Heart left ventricle (tissue), 16 donors: Measurements from ENCODE around the gene ARG2. TPM values are rescaled to one million over a fixed set of nuclear protein-coding genes. Genes with fewer than 3 reads are reported as not detected.

Experiments used
- ATAC-seq, 4 donors: fragments of 200-7000 bp; cut with Tn5 transposase; one replicate each; pipeline ENCODE4 v1.9.1; 2020 to 2022; ENCODE audit warnings: moderate library complexity in 4 of 4, mild to moderate bottlenecking in 3 of 4, moderate number of reproducible peaks in 1 of 4
- DNase-seq, 5 donors: peaks; one replicate each; pipeline ENCODE4 v3.0.0-alpha.2; 2020
- H3K27ac ChIP-seq, 12 donors: fragments of 200-600 bp; sonication (generic) in 4 of 12; one replicate each; pipeline versions ENCODE4 v1.5.0 to v1.8.0; 2016 to 2022; ENCODE audit warnings: mild to moderate bottlenecking in 2 of 12
- H3K27me3 ChIP-seq, 9 donors: fragments of 200-600 bp; sonication (generic) in 2 of 9; one replicate each; pipeline versions ENCODE4 v1.5.1 to v1.8.0; 2016 to 2022; ENCODE audit warnings: mild to moderate bottlenecking in 3 of 9
- H3K36me3 ChIP-seq, 9 donors: fragments of 200-600 bp; sonication (generic) in 2 of 9; one replicate each; pipeline versions ENCODE4 v1.5.0 to v1.8.0; 2018 to 2022; ENCODE audit warnings: mild to moderate bottlenecking in 2 of 9
- H3K4me1 ChIP-seq, 12 donors: fragments of 200-600 bp; sonication (generic) in 4 of 12; one replicate each; pipeline versions ENCODE4 v1.5.0 to v1.8.0; 2016 to 2022; ENCODE audit warnings: mild to moderate bottlenecking in 3 of 12
- H3K4me3 ChIP-seq, 12 donors: fragments of 200-600 bp; sonication (generic) in 4 of 12; one replicate each; pipeline versions ENCODE4 v1.5.0 to v1.8.0; 2017 to 2022; ENCODE audit warnings: mild to moderate bottlenecking in 9 of 12, moderate library complexity in 4 of 12
- H3K9me3 ChIP-seq, 12 donors: fragments of 200-600 bp; sonication (generic) in 4 of 12; one replicate each; pipeline versions ENCODE4 v1.5.0 to v1.8.0; 2016 to 2022; ENCODE audit warnings: mild to moderate bottlenecking in 1 of 12
- POLR2A ChIP-seq, 2 donors: fragments of 450-650 bp; IDR thresholded peaks; one replicate each; pipeline ENCODE4 v1.6.1; 2017; ENCODE audit warnings: antibody characterized with exemption in 2 of 2, mild to moderate bottlenecking in 2 of 2, moderate library complexity in 2 of 2
- WGBS, 4 donors: extraction: QIAGEN DNeasy Blood & Tissue Kit in 2 of 4; methylation state at CpG; one replicate each; pipeline versions ENCODE4 v1.1.5 to v1.1.7; 2013 to 2018; 5-methylcytosine and 5-hydroxymethylcytosine counted together
- intact Hi-C, 10 donors: fragments of 100-400 bp; cut with DNase I; formaldehyde crosslinking; loops; one replicate each; pipeline versions ENCODE4 v1.11.1 to v1.14.2; 2022
- long read RNA-seq, 3 donors: library from polyadenylated mRNA; unstranded; transcript quantifications; one replicate each; pipeline ENCODE4 v2.0.0, GENCODE V29; 2020 to 2021
- polyA plus RNA-seq, 2 donors: library from polyadenylated mRNA; stranded (reverse); fragments of 200-250 nt; gene quantifications; one replicate each; pipeline ENCODE4 v1.2.3, GENCODE V29; 2013
- total RNA-seq, 9 donors: library from RNA; depleted of rRNA in 2 of 9; stranded (reverse); fragments of >200 nt in 2 of 9; fragmentation: NEBNext Ultra II Directional in 3 of 9; extraction: Animal tissue kit (Norgen Biotek cat#: 25700) in 3 of 9; gene quantifications; one replicate each; pipeline versions ENCODE4 v1.1.0 to v1.2.4, GENCODE V29; 2016 to 2023
- TF ChIP-seq, protein P1 (sequence below), 12 donors: fragments of 200-600 bp; sonication (generic) in 4 of 12; IDR thresholded peaks; one replicate each; pipeline versions ENCODE4 v1.5.0 to v1.8.0; 2018 to 2022; ENCODE audit warnings: antibody characterized with exemption in 12 of 12, mild to moderate bottlenecking in 5 of 12
- donor health status: ischemic (EF 13 %, LVEDD 7.1; RV severe dilation, severe dysfunction).
- donor health status: healthy with polysubstance abuse.
- donor health status: DM: no; HTN: yes; CAD: no.
- donor health status: DM: no; HTN: no; CAD: no.
- donor health status: ischemic (EF 25% LVEDD 6.9; RV normal size, moderate dysfunction).
- donor health status: ischemic (EF 25% LVEDD 5.7; RV mildly dilated, moderate dysfunction).
- donor health status: healthy.
- donor health status: DM: yes; HTN: yes; CAD: no.
- donor health status: ischemic (EF 35%, LVEDD 5.7; RV mildly dilated, moderate dysfunction).
- donor health status: nonischemic (EF 11% LVEDD 7.7; RV severe dilation, severe dysfunction).
- donor health status: DM: yes; HTN: yes; CAD: no.
- donor health status: PGD.
- donor health status: ischemic (EF 29% LVEDD 5.4; RV normal size, mild dysfunction).
- donor health status: nonischemic (EF 23%, LVEDD 6.1; RV moderate dilation, normal function).

Gene ARG2
- total RNA-seq (1 to 10 TPM in 7 of 9 donors, under 1 TPM in 2; 0.61 to 6.3 (median 1.5) TPM), polyA plus RNA-seq (10 to 100 TPM in 1 of 2 donors, under 1 TPM in 1; 0.34 to 53.7 TPM)
- long read RNA-seq, donor 1, partial matches to known transcripts = 0 of 4 reads
- long read RNA-seq, donor 1, other reads (novel, unspliced or antisense) = 2 of 4 reads
- long read RNA-seq, donor 2, transcript ARG2-201 (8 exons, 2,045 nt) = major isoform, 5 of 6 reads
- long read RNA-seq, donor 2, partial matches to known transcripts = 0 of 6 reads
- long read RNA-seq, donor 2, other reads (novel, unspliced or antisense) = 1 of 6 reads
- long read RNA-seq, donor 3, partial matches to known transcripts = 0 of 2 reads
- long read RNA-seq, donor 3, other reads (novel, unspliced or antisense) = 0 of 2 reads

DNA sequence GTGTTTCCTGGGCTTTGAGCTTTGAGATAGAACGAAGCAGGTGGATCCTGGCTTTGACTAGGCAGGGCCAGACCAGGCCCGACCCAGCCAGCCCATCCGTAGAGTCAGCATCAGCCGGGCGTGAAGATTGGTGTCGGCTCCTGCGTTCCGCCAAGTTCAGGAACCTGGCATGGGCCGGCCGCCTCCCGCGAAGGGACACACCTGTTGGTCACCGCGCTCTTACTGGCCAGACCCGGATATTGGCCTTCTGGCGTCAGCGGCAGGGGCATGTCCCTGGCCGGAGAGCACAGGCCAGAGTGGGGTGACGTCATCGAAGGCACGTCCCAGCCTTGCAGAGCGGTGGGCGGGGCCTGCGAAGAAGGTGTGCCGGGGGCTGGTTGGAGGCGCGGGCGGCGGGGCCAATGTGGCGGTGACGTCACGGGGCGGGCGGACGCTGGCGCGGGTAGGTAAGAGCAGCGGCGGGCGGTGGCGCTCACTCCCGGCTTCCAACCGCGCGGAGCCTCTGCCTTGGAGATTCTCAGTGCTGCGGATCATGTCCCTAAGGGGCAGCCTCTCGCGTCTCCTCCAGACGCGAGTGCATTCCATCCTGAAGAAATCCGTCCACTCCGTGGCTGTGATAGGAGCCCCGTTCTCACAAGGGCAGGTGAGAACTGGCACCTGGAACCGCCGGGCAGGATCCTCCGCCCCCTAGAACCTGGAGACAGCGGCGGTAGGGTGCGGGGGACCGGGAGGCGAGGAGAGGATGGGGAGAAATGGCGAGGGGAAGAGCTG, at the start of gene ARG2:
Gene ARG2, plus strand, starts transcription at position 475 of the 771 bp plus-strand sequence. Its CDS starts 58 bp downstream, at position 533.
- 0 to 2% (median 1%) methylated on average over 47 to 62 of the region's 62 CpGs for WGBS, 4 donors
- peak in 1 of 2 donors; percentile 48 for TF ChIP-seq POLR2A (IDR thresholded peaks at IDR 0.05)
- TF ChIP-seq, protein P1, sequence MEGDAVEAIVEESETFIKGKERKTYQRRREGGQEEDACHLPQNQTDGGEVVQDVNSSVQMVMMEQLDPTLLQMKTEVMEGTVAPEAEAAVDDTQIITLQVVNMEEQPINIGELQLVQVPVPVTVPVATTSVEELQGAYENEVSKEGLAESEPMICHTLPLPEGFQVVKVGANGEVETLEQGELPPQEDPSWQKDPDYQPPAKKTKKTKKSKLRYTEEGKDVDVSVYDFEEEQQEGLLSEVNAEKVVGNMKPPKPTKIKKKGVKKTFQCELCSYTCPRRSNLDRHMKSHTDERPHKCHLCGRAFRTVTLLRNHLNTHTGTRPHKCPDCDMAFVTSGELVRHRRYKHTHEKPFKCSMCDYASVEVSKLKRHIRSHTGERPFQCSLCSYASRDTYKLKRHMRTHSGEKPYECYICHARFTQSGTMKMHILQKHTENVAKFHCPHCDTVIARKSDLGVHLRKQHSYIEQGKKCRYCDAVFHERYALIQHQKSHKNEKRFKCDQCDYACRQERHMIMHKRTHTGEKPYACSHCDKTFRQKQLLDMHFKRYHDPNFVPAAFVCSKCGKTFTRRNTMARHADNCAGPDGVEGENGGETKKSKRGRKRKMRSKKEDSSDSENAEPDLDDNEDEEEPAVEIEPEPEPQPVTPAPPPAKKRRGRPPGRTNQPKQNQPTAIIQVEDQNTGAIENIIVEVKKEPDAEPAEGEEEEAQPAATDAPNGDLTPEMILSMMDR (IDR thresholded peaks at IDR 0.05) = peak in 3 of 12 donors; percentile 5 to 22 (median 21)
- DNase-seq = peak; percentile 96 to 98 (median 97)
- no peaks in the 10 kb centered on the region for H3K36me3 ChIP-seq
- intact Hi-C loops = loop anchor here in 9 of 10 donors (2.0 to 10.0 kb wide), 6 partner anchors 47 to 85 kb away; partner anchors contain the start of gene RDH12 (in 3 of the 9)
- H3K27me3 ChIP-seq = no peaks in the 10 kb centered on the region
- H3K4me1 ChIP-seq = peaks cover 0 to 32% (median 11%) of the 10 kb centered on the region in 12 donors
- H3K9me3 ChIP-seq = no peaks in the 10 kb centered on the region
- peak within 1 kb of the TSS; percentile 31 to 74 (median 67) for H3K4me3 ChIP-seq
- H3K27ac ChIP-seq = peak within 1 kb of the TSS in 6 of 12 donors; percentile 11 to 76 (median 49)
- peak; percentile 93 to 99 (median 98) for ATAC-seq

DNA sequence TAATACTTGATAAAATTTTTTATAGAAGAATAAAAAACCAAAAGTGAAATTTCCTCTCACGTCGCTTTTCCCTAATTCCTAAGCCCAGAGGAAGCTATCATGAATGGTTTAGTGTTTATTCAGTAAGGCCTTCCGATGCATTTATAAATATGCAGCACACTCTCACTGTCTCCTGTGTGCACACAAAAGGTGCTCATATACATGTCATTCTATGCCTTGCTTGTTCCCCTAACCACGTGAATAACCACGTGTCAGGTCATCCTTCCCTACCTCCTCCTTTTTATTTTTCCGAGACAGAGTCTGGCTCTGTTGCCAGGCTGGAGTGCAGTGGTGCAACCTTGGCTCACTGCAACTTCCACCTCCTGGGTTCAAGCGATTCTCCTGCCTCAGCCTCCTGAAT, 49.3 kb upstream of the ARG2 start:
- TF ChIP-seq POLR2A (IDR thresholded peaks at IDR 0.05) = no peak
- TF ChIP-seq, protein P1 (IDR thresholded peaks at IDR 0.05) = no peak
- DNase-seq = no peak
- no peaks in the 10 kb centered on the region for H3K36me3 ChIP-seq
- H3K4me1 ChIP-seq = no peaks in the 10 kb centered on the region
- H3K27me3 ChIP-seq = no peaks in the 10 kb centered on the region
- no peak overlapping the region for H3K27ac ChIP-seq
- H3K4me3 ChIP-seq = no peak overlapping the region
- 83 to 90% (median 86%) methylated on average over 7 of the region's 7 CpGs for WGBS, 4 donors
- no peaks in the 10 kb centered on the region for H3K9me3 ChIP-seq
- ATAC-seq = no peak
- intact Hi-C loops = loop anchor here in 7 of 10 donors (2.0 to 10.0 kb wide), 5 partner anchors 43 to 144 kb away; no protein-coding TSS in a partner anchor

DNA sequence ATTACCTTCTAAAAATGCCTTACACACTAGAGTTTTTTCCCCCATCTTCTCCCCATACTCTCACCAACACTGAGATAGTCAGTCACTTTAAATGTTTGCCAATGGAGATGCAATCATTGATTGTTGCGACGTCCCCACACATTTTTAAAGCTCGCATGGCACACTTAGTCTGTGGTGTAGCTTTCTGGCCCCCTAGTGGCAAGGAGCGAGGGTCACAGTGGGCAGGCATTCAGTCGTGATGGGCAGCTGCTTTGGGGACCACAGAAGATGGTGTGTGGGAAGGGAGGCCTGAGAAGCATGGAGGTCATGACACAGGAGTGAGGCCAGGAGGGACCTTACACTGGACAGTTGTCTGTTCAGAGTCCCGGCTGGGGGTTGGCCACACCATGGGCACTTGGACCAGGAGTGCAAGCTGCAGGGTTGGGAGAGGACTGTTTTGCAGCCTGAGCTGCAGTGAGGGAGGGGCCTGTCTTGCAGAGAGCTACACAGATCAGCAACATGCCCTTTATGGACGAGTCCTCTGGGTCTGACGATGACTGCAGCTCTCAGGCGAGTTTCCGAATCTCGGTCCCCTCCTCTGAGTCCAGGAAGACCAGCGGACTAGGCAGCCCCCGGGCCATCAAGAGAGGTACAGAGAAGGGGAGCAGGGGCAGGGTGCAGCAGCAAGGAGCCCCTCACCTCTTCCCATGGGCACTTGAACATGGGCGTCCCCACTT, 48.3 kb upstream of the ARG2 start:
- Histone ChIP-seq H3K9me3 (no peaks in the 10 kb centered on the region), H3K4me3 (no peak overlapping the region), H3K4me1 (no peaks in the 10 kb centered on the region), H3K27me3 (no peaks in the 10 kb centered on the region), H3K36me3 (no peaks in the 10 kb centered on the region), H3K27ac (no peak overlapping the region)
- TF ChIP-seq, protein P1 (IDR thresholded peaks at IDR 0.05) = peak; percentile 67 to 89 (median 80)
- TF ChIP-seq POLR2A (IDR thresholded peaks at IDR 0.05) = no peak
- ATAC-seq = peak; percentile 70 to 82 (median 73)
- peak; percentile 47 to 74 (median 63) for DNase-seq
- intact Hi-C loops = loop anchor here in 9 of 10 donors (1.0 to 10.0 kb wide), 6 partner anchors 44 to 145 kb away; no protein-coding TSS in a partner anchor
- 42 to 52% (median 46%) methylated on average over 14 of the region's 14 CpGs for WGBS, 4 donors
